HG03045 (cell line): ENCODE measurements around the gene UNKL.

Experiments used
- ATAC-seq: cut with Tn5 transposase; IDR thresholded peaks from one replicate; pipeline ENCODE4 v1.9.1; 2021; ENCODE audit warnings: mild to moderate bottlenecking, moderate library complexity; ENCODE audit not compliant: unreplicated experiment

UNKL gene, protein sequence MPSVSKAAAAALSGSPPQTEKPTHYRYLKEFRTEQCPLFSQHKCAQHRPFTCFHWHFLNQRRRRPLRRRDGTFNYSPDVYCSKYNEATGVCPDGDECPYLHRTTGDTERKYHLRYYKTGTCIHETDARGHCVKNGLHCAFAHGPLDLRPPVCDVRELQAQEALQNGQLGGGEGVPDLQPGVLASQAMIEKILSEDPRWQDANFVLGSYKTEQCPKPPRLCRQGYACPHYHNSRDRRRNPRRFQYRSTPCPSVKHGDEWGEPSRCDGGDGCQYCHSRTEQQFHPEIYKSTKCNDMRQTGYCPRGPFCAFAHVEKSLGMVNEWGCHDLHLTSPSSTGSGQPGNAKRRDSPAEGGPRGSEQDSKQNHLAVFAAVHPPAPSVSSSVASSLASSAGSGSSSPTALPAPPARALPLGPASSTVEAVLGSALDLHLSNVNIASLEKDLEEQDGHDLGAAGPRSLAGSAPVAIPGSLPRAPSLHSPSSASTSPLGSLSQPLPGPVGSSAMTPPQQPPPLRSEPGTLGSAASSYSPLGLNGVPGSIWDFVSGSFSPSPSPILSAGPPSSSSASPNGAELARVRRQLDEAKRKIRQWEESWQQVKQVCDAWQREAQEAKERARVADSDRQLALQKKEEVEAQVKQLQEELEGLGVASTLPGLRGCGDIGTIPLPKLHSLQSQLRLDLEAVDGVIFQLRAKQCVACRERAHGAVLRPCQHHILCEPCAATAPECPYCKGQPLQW

DNA sequence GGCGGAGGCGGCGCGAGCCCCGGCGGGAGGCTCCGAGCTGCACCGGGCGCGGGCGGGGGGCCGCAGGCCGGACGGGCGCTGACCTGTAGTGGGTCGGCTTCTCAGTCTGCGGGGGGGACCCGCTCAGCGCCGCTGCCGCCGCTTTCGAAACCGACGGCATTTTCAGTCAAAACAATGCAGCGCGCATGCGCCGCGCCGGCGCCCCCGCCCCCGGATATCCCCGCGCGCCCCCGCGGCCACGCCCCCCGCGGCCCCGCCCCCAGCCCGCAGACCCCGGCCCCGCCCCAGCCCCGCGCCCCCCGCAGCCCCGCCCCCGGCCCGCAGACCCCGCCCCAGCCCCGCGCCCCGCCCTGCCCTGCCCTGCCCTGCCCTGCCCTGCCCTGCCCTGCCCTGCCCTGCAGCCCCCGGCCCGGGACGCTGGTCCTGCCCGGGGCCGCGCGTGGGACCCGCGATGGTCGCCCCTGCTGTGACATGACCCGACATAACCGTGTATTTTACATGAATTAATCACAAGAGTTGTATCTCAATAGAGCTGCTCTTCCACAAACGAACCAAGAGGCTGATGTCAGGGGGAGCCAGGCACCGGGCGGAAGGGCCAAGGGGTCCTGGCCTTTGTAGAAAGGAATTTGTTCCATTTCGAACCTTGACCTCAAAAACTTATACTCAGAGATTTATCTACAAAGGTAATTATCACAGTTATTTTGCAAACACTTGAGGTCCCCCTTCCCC lies at the start of gene UNKL:
Gene UNKL, minus strand, starts transcription at position 173 of the 729 bp plus-strand sequence. Its CDS starts 13 bp downstream, at position 160.
- ATAC-seq, result peak; percentile 49

DNA sequence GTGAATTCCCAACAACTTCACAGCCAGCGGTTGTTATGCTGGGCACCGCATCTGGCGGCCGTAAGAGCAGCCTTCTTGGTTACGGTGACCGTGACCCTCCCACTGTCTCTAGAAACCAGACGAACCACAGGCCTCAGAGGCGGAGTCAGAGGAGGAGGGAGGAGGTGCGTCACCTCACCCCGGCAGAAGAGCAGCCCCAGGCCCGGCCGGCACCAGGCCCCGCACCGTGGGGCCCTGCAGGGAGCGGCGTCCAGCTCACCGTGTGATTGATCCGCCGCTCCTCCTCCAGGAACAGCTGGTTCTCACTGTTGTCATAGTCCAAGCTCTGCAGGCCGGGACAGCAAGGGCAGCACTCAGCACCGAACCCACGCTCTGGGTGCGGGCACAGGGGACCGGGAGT lies 46.6 kb upstream of the UNKL start:
- no peak for ATAC-seq

DNA sequence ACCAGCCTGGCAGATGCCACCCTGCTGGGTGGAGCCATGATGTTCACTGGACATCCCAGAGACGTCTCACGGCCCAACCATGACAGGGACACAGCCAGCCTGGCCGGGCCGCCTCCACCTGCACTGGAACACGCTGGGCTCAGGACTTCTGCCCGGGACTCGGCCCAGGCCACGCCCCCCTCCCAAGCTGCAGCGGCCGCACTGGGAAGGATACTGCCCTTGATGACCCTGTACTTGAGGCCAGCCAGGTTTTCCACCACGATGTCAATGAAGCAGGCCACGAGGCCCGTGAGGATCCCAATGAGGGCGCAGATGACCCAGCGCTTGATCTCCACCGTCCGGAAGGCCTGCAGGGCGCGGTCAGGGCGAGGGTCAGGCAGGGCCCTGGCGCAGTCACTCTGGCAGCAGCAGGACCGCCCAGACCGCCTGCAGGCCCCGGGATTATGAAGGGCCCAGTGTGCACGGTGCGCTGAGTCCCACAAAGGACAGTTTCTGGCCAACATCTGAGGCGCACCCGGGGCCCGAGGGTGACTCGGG lies 46.2 kb upstream of the UNKL start:
- no peak for ATAC-seq

DNA sequence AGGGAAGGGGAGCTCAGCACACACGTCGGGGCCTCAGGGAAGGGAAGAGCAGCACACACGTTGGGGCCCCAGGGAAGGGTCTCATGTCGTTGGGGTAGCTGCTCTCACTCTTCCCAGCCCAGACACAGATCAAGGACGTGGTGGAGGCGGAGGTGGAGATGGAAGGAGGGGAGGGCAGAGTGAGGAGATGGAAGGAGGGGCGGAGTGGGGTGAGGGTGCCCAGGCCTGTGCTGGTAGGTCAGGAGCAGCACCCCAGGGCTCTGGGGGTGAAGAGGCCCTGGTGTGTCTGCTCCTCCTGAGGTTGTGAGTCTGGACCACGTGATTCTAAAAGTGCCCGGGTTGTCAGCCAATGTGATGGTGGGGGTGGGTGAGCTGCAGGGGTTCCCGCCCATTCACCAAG lies 45.5 kb upstream of the UNKL start:
- ATAC-seq, result no peak

DNA sequence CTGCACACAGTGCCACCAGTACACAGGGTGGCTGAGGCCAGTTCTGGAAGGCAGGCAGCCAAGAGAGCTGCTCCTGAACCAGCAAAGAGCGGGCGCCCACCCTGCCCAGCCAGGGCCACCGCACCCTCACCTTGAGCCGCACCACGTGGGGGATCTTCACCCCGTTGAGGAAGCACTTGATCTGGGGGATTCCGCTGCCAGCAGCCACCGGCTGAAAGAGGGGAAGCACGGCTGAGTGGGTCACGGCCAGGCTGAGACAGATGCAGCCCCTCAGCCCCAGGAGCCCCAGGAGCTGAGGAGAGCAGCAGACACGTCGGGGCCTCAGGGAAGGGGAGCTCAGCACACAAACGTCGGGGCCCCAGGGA lies 44.5 kb upstream of the UNKL start:
- ATAC-seq, result no peak

DNA sequence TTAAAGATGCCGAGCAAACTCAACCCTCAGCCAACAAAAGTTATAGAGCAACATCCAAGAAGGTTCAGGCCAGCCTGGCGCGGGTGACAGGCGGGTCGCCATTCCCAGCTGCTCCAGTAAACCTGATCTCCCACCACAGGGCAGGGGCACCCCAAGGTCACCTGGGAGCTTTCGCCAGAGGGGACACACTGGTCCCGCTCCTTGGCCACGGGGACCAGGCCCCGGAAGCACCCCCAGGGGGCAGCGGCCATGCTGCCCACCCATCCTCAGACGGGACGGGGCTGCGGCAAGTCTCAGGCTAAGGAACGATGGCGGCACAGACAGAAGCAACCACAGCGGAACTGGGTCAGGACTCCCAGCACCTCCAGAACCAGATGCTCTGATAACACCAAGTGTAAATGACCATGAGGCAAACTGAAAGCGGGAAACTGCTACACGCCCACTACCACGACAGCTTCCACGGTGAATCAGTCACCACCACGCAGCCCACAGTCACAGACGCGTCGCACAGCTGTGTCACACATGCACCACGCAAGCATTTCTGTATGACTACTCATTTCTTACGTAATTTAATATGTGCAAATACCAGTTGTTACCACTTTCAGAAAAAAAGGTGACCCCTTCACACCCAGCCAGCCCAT lies 44.0 kb upstream of the UNKL start:
- ATAC-seq, result no peak

DNA sequence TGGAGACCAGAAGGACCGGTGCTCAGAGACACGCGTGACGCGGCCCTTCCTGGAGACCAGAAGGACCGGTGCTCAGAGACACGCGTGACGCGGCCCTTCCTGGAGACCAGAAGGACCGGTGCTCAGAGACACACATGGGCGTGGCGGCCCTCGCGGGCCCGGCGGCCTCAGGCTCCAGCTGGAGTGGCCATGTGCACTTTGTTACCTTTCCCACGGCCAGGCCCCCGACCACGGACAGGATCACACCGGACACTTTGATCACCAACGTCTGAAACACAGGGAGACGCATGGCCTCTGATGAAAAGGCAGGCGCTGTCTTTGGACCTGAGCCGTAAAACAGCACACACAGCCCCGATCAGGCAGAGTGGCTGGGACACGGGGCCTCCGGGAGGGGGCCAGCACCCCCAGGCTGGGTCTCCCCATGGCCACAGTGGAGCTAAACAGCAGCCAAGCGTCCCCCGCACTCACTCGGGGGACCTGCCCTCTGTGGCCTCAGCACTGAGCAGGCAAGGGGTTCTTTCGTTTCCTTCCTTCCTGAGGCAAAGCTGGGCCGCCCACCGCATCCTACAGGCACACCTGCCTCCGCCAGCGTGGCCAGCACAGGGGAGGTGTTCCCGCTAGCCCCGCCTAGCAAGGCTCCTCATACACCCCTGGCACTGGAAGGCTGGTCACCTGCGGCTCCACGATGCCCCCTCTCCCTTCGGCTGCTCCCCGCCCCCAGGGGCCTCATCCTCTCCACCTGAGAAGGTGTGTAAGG lies 43.2 kb upstream of the UNKL start:
- ATAC-seq, result no peak

DNA sequence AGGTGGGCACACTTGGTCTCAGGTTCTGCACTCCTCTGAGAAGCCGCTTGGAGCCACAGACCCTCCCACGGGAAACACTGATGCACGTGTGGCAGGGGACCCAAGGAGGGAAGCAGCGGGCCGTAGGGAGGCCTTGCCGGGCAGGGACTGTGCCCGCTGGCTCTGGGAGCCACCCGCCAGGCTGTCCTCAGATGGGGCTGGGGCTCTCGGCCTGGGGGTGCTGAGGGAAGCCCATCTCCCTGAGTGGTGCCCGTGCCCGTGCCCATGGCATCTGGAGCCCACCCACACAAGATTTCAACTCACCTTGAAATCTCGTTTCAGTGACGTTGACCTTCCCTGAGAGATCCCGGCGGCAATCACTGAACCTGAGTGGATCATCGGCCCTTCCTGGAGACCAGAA lies 42.4 kb upstream of the UNKL start:
- ATAC-seq, result no peak

DNA sequence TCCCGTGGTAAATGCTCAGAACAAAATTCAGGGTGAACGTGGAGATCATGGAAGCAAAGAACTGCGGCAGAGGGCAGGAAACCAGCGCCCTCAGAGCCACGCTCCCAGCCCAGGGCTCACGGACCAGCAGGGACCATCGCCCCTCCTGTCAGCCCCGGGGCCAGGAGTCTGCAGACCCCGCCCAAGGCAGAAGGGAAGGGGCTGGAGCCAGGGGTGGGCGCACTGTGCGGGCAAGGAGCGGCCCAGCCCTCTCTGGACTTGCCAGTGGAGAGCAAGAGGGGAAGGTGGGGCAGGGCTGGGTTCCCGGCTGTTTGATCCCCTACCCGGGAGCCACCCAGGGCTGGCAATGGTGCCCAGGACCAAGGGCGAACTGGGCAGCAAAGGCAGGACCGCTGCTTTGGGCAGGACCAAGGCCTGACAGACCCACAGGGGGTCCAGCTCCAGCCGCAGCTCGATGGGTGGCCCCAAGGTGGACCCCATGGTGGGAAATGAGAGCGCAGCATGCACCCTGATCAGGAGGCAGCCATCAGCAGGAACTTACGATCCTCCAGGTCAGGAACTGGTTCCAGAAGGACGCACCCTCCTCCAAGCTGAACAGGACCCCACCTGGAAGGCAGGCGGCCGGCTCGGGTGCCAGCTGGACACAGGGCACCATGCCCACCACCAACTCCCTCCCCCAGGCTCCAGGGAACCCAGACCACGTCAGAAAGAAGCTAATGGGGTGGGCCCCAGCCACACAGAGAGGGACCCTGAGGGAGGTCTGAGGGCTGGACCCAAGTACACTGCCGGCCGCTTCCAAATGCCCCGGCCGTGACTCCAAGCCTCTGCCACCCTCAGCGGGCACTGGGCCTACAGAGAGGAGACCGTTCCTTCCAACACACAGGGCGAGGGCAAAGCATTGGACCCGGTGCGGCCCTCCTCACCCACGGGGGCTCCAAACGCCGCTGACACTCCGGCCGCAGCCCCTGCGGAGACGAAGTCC lies 41.0 kb upstream of the UNKL start:
- no peak for ATAC-seq

DNA sequence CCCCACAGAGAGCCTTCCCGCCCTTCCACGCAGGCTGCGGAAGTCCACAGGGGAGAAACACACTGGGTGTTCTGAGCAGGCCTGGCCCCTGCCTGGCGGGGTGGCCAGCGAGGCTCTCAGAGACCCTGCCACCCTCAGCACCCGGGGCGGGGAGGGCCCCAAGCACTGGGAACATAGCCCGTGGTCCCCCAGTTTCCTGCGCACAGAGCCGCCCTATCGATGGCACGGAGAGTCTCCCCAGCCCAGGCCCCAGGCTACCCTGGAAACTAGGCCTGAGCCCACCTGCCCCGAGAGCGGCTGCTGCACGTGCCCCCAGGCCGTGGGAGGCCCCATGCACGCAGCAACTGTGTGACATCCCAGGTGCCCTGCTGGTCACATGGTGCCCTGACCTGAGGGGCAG lies 40.1 kb upstream of the UNKL start:
- ATAC-seq, result no peak

DNA sequence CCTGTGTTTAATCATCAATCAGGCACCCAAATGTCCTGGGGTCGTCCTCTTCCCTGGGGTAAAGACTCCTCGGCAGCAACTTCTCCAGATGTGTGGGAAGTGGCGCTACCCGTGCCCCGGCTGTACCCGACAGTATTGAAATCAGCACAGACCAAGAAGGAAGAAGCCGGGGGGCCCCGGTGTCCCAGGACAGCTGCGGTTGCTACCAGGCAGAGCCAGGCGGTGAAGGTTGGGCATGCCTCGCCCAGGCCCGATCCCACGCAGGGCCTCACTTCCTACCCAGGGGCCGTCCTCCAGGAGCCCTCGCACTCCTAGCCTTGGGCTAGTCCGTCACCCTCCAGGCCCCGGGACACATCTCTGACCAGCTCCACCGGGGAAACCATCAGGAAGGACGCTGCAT lies 38.8 kb upstream of the UNKL start:
- ATAC-seq, result no peak

DNA sequence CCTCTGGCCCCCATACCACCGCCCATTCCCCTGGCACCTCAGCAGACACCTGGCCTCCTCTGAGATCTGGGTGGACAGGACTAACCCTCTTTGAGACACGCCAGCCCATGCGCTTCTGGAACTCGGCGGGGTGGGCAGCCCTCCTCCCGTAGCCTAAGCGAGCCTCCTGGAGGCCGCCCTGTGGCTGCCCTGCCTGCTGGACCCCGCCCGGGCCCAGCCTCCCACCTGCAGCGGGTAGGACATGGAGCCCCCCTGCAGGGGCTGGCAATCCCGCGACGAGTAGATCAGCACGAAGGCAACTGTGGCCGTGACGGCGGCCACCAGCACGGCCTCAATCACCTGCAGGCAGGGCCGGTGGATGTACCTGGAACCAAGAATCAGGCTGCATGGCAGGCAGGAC lies 38.0 kb upstream of the UNKL start:
- ATAC-seq, result no peak

DNA sequence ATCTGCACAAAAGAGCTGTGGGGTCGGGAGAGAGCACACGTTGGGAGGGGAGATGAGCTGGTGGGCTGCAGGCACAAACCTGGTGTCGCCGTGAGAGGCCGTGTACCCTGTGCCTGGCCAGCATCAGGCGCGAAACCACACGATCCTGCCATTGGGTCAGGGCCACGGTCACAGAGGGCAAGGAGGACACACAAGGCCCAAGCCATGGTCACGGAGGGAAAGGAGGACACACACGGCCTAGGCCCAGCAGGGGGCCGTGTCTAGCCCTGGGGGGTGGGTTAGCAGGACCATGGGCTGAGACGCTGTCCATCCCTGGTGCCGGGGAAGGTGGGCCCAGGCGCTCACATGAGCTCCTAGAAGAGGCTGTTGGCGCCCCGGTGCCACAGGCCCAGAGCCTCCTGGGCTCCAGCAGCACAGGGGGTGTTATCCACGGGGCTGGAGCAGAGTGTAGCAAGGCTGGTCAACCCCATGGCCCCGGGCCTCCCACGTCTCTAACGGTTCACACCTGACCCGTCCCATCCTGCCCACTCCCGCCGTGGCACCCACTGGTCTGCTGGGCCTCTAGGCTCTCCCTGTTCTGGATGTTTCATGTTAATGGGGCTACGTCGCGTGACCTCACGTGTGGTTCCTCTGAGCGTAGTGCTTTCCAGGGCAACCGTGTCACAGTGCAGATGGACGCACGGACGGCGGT lies 37.3 kb upstream of the UNKL start:
- ATAC-seq, result no peak

DNA sequence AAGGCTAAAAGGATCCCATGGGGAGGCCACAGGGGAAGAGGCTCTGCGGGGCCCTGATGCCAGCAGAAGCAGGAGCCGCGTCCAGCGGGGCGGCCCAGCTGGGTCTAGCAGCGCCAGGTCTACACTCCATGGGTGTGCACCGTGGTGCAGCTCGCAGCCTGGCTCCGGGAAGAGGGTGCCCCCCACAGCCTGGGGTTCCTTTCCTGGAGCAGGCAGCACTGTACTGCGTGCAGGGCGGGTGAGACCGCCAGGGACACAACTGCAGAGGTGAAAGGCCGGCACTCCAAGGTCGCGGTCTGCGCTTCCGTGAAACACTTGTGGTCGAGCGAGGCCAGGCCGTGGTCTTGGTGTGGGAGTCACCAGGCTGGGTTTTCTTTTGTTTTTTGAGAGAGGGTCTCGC lies 36.3 kb upstream of the UNKL start:
- no peak for ATAC-seq

DNA sequence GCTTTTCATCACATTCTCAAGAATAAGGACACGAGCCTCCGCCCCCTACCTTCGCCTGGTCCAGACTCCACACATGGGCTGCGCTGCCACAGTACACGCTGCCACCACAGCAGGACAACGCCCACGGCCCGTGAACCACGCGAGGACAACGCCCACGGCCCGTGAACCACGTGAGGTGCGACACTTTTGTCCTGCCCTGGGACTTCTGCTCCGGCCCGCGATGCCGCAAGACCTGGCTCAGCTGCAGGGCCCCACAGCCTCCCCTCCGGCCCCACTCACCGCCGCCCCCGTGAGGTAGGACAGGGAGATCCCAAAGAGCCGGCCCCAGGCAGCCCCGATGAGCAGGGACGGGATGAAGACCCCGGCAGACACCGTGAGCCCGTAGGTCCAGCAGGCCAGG lies 35.7 kb upstream of the UNKL start:
- ATAC-seq, result no peak

DNA sequence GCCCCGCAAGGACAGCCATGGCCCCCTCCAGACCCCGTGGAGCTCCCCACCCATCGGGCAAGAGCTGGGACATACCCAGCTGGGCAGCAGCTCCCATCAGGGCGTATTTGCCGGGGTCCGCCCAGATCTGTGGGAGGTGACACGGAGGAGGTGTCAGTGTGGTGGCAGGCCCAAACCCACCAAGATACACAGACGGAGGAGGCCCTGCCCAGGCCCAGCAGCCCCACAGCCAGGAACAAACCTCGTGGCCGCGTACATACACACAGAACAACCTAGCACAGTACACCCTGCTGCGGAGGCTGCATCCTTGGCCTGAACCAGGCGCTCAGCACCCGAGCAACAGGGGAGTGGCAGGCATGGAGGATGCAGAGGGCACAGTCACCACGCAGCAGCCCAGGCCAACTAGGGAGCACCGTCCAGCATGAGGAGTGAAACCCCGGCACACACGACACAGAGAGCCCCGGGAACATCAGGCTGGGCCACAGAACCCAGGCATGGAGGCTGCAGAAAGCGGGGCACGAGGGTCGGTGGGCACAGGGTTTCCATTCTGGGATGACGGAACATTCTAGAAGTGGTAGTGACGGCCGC lies 34.8 kb upstream of the UNKL start:
- ATAC-seq, result no peak

DNA sequence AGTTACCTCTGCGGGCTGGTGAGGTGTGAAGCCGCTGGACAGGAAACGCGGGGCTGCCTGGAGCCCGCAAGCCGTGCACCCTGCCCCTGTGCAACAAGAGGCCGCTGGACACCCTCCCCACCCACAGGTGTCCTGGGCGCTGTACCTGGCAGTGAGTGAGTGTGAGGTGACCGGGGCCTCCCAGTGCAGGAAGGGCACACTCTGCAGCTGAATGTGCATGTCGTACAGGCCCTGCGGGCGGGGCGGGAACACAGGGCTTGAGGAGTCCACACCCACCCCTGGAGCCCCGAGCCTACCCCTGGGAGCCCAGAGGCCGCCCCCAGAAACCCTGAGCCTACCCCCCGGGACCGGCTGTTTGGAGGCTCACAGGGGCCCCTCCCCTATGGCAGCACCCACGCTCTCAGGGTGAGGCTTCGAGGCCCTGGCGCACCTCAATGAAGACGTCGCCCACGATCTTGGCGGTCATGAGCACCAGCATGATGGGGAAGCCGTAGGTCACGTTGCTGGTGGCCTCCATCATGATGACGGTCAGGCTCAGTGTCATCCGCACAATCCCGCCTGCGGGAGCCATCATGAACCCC lies 34.1 kb upstream of the UNKL start:
- ATAC-seq, result no peak

DNA sequence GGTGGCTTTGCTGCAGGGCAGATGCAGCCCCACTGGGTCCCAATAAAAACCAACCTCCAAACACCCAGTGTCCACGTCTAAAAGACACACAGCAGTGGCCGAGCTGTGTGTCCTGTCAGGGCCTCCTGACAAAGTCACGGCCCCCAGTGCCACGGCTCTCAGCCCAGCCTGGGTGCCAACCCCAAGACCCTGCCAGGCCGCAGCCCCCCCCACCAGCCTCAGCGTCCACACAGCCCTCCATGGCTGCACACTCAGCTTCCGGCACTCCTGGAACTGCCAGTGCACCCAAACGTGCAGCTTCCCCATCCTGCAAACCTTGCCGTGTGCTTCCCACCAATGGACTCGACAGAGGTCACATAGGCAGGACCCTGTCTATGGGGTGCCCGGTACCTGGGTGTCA lies 33.5 kb upstream of the UNKL start:
- no peak for ATAC-seq
